ENCODE results near the gene GRM2. TPM values are rescaled to one million over a fixed set of nuclear protein-coding genes. Genes with fewer than 3 reads are reported as not detected.

Gene GRM2
- total RNA-seq, 1 experiment from 2014 or later = 3.7 TPM

DNA sequence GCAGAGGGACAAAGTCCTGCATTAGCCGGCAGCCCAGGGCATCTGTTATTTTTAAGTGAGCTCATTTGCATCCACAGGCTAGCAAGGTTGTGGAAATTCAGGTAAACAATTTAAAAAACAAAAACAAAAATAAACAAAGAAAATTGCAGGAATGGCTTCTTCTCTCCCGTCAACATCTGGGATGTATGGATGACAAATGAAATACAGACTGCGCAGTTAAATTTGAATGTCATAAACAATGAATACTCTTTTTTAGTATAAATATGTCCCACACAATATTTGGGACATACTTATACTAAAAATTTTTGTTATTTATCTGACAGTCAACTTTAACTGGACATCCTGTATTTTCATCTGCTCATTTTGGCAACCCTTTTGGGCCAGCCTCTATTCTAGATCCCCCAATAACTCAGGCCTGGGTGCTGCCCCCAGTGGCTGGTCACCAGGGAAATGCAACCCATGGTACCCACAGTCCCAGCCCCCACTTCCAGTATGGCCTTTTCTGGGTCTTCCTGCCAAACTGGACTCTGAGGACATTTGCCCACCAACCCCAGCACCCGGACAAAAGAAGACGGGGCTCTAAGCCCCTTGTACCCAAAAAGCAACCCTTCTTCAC lies 12.7 kb downstream of the GRM2 start:
- no peak for TF ChIP-seq GRHL2 (CRISPR knock-in tag; IDR thresholded peaks at IDR 0.05; ENCODE audit: insufficient replicate concordance, severe bottlenecking)
- no peak for TF ChIP-seq MYBL2 (CRISPR knock-in tag; IDR thresholded peaks at IDR 0.05)
- no peak for TF ChIP-seq TP53 (CRISPR knock-in tag; IDR thresholded peaks at IDR 0.05)
- no peak; the same call in 1 of the 2 replicates for TF ChIP-seq CTCF (IDR thresholded peaks at IDR 0.05)
- no peak for TF ChIP-seq NR3C1 (CRISPR knock-in tag; conservative IDR thresholded peaks at IDR 0.05; ENCODE audit: low read depth)
- TF ChIP-seq, protein P1, sequence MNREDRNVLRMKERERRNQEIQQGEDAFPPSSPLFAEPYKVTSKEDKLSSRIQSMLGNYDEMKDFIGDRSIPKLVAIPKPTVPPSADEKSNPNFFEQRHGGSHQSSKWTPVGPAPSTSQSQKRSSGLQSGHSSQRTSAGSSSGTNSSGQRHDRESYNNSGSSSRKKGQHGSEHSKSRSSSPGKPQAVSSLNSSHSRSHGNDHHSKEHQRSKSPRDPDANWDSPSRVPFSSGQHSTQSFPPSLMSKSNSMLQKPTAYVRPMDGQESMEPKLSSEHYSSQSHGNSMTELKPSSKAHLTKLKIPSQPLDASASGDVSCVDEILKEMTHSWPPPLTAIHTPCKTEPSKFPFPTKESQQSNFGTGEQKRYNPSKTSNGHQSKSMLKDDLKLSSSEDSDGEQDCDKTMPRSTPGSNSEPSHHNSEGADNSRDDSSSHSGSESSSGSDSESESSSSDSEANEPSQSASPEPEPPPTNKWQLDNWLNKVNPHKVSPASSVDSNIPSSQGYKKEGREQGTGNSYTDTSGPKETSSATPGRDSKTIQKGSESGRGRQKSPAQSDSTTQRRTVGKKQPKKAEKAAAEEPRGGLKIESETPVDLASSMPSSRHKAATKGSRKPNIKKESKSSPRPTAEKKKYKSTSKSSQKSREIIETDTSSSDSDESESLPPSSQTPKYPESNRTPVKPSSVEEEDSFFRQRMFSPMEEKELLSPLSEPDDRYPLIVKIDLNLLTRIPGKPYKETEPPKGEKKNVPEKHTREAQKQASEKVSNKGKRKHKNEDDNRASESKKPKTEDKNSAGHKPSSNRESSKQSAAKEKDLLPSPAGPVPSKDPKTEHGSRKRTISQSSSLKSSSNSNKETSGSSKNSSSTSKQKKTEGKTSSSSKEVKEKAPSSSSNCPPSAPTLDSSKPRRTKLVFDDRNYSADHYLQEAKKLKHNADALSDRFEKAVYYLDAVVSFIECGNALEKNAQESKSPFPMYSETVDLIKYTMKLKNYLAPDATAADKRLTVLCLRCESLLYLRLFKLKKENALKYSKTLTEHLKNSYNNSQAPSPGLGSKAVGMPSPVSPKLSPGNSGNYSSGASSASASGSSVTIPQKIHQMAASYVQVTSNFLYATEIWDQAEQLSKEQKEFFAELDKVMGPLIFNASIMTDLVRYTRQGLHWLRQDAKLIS (CRISPR knock-in tag; IDR thresholded peaks at IDR 0.05; ENCODE audit: borderline replicate concordance) = no peak
- TF ChIP-seq, protein P2, sequence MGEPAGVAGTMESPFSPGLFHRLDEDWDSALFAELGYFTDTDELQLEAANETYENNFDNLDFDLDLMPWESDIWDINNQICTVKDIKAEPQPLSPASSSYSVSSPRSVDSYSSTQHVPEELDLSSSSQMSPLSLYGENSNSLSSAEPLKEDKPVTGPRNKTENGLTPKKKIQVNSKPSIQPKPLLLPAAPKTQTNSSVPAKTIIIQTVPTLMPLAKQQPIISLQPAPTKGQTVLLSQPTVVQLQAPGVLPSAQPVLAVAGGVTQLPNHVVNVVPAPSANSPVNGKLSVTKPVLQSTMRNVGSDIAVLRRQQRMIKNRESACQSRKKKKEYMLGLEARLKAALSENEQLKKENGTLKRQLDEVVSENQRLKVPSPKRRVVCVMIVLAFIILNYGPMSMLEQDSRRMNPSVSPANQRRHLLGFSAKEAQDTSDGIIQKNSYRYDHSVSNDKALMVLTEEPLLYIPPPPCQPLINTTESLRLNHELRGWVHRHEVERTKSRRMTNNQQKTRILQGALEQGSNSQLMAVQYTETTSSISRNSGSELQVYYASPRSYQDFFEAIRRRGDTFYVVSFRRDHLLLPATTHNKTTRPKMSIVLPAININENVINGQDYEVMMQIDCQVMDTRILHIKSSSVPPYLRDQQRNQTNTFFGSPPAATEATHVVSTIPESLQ (CRISPR knock-in tag; IDR thresholded peaks at IDR 0.05) = no peak
- TF ChIP-seq ETV6 (CRISPR knock-in tag; IDR thresholded peaks at IDR 0.05) = no peak
- no peak for TF ChIP-seq HMGA2 (CRISPR knock-in tag; IDR thresholded peaks at IDR 0.05)
- TF ChIP-seq SOX15 (CRISPR knock-in tag; IDR thresholded peaks at IDR 0.05) = no peak
- no peak for TF ChIP-seq TEAD1 (CRISPR knock-in tag; IDR thresholded peaks at IDR 0.05)
- TF ChIP-seq, protein P3, sequence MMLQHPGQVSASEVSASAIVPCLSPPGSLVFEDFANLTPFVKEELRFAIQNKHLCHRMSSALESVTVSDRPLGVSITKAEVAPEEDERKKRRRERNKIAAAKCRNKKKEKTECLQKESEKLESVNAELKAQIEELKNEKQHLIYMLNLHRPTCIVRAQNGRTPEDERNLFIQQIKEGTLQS (CRISPR knock-in tag; conservative IDR thresholded peaks at IDR 0.05) = no peak
- no peak overlapping the region for H3K27ac Mint-ChIP-seq
- ATAC-seq (peak; percentile 23; the same call in 1 of the 2 replicates), DNase-seq (ENCODE audit: low spot score) (no peak)
- H3K36me3 Mint-ChIP-seq = no peaks in the 10 kb centered on the region
- H3K4me3 Mint-ChIP-seq = no peak overlapping the region
- peaks cover 16% of the 10 kb centered on the region for H3K4me1 Mint-ChIP-seq
- ChIA-PET CTCF (interaction anchor here (0.6 to 6.6 kb wide), 55 partner anchors 10 to 436 kb away, joined by 3 to 190 read pairs (median 6); partner anchors contain the start of genes DCAF1, GPR62, GRM2 and IQCF6), POLR2A (interaction anchor here (1.0 kb wide), 1 partner anchor 83 kb away, joined by 3 read pairs; no protein-coding TSS in a partner anchor)
- peaks cover 3% of the 10 kb centered on the region; the same call in 1 of the 2 replicates for H3K27me3 Mint-ChIP-seq (ENCODE audit: low read depth)
- H3K9me3 Mint-ChIP-seq = peaks cover 4% of the 10 kb centered on the region; the same call in 1 of the 2 replicates

GRCh38 chr3:51720292-51721061 lies 13.6 kb downstream of the GRM2 start:
- peaks cover 8% of the 10 kb centered on the region; the same call in 1 of the 2 replicates for H3K9me3 Mint-ChIP-seq
- ChIA-PET CTCF (interaction anchor here (1.2 to 6.6 kb wide), 6 partner anchors 13 to 164 kb away, joined by 3 to 190 read pairs (median 64); partner anchors contain the start of gene GRM2), POLR2A (no interaction called here)
- H3K4me3 Mint-ChIP-seq = no peak overlapping the region
- no peak for DNase-seq (ENCODE audit: low spot score)
- H3K27me3 Mint-ChIP-seq (ENCODE audit: low read depth) = peaks cover 1% of the 10 kb centered on the region; the same call in 1 of the 2 replicates
- H3K36me3 Mint-ChIP-seq = no peaks in the 10 kb centered on the region
- H3K4me1 Mint-ChIP-seq = peaks cover 16% of the 10 kb centered on the region
- ATAC-seq = no peak
- peak overlapping the region; percentile 35 for H3K27ac Mint-ChIP-seq
- TF ChIP-seq, protein P4, sequence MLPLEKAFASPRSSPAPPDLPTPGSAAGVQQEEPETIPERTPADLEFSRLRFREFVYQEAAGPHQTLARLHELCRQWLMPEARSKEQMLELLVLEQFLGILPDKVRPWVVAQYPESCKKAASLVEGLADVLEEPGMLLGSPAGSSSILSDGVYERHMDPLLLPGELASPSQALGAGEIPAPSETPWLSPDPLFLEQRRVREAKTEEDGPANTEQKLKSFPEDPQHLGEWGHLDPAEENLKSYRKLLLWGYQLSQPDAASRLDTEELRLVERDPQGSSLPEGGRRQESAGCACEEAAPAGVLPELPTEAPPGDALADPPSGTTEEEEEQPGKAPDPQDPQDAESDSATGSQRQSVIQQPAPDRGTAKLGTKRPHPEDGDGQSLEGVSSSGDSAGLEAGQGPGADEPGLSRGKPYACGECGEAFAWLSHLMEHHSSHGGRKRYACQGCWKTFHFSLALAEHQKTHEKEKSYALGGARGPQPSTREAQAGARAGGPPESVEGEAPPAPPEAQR (CRISPR knock-in tag; IDR thresholded peaks at IDR 0.05) = no peak
- TF ChIP-seq, protein P5, sequence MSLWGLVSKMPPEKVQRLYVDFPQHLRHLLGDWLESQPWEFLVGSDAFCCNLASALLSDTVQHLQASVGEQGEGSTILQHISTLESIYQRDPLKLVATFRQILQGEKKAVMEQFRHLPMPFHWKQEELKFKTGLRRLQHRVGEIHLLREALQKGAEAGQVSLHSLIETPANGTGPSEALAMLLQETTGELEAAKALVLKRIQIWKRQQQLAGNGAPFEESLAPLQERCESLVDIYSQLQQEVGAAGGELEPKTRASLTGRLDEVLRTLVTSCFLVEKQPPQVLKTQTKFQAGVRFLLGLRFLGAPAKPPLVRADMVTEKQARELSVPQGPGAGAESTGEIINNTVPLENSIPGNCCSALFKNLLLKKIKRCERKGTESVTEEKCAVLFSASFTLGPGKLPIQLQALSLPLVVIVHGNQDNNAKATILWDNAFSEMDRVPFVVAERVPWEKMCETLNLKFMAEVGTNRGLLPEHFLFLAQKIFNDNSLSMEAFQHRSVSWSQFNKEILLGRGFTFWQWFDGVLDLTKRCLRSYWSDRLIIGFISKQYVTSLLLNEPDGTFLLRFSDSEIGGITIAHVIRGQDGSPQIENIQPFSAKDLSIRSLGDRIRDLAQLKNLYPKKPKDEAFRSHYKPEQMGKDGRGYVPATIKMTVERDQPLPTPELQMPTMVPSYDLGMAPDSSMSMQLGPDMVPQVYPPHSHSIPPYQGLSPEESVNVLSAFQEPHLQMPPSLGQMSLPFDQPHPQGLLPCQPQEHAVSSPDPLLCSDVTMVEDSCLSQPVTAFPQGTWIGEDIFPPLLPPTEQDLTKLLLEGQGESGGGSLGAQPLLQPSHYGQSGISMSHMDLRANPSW (CRISPR knock-in tag; conservative IDR thresholded peaks at IDR 0.05; ENCODE audit: low read depth) = no peak
- no peak for TF ChIP-seq NR3C1 (CRISPR knock-in tag; conservative IDR thresholded peaks at IDR 0.05; ENCODE audit: low read depth)
